Endometrium (tissue), 2 donors: ENCODE measurements around the gene ZNF681.
"Not testable (repeated sequence)": the region's sequence is repeated elsewhere in the genome, so short reads cannot be mapped to it uniquely, and the experiment has no call there.

Source experiments
- FAIRE-seq: peaks from 2 replicates; lab custom pipeline; 2012; peaks lifted over from hg19 to GRCh38; lab: Jason Lieb, UNC
- donor health status: control.
- donor health status: control.

ZNF681 gene

DNA sequence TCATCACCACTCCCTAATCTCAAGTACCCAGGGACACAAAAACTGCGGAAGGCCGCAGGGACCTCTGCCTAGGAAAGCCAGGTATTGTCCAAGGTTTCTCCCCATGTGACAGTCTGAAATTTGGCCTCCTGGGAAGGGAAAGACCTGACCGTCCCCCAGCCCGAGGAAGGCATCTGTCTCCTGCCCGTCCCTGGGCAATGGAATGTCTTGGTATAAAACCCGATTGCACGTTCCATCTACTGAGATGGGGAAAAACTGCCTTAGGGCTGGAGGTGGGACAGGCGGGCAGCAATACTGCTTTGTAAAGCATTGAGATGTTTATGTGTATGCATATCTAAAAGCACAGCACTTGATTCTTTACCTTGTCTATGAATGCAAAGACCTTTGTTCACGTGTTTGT lies 65.8 kb downstream of the ZNF681 start:
- FAIRE-seq = not testable (repeated sequence)
